ENCODE results near the gene SLC5A1.
"Not testable (repeated sequence)": the region's sequence is repeated elsewhere in the genome, so short reads cannot be mapped to it uniquely, and the experiment has no call there.

Gene SLC5A1

GRCh38 chr22:32088084-32088483 lies 45.0 kb downstream of the SLC5A1 start:
- no peak for DNase-seq (ENCODE audit: low read depth in 3 of 3)

- DNase-seq (ENCODE audit: low read depth in 3 of 3) = no peak
Observed at GRCh38 chr22:32097018-32097417, 54.0 kb downstream of the SLC5A1 start.

GRCh38 chr22:32097881-32098499 lies 54.9 kb downstream of the SLC5A1 start:
- no peak for DNase-seq (ENCODE audit: low read depth in 3 of 3)

GRCh38 chr22:32100711-32101110 lies 57.6 kb downstream of the SLC5A1 start:
- DNase-seq (ENCODE audit: low read depth in 3 of 3) = no peak

GRCh38 chr22:32103658-32104315 lies 60.7 kb downstream of the SLC5A1 start:
- no peak for DNase-seq (ENCODE audit: low read depth in 3 of 3)

- no peak for DNase-seq (ENCODE audit: low read depth in 3 of 3)
Observed at GRCh38 chr22:32106930-32107329, 63.9 kb downstream of the SLC5A1 start.

- DNase-seq (ENCODE audit: low read depth in 3 of 3) = no peak
Observed at GRCh38 chr22:32112380-32112779, 69.3 kb downstream of the SLC5A1 start.

GRCh38 chr22:32119568-32120235 lies 76.6 kb downstream of the SLC5A1 start:
- DNase-seq (ENCODE audit: low read depth in 3 of 3) = no peak

- no peak for DNase-seq (ENCODE audit: low read depth in 3 of 3)
Observed at GRCh38 chr22:32120603-32121002, 77.5 kb downstream of the SLC5A1 start.

- no peak for DNase-seq (ENCODE audit: low read depth in 3 of 3)
Observed at GRCh38 chr22:32122899-32123298, 79.8 kb downstream of the SLC5A1 start.

- no peak for DNase-seq (ENCODE audit: low read depth in 3 of 3)
Observed at GRCh38 chr22:32123657-32124056, 80.6 kb downstream of the SLC5A1 start.

- no peak for DNase-seq (ENCODE audit: low read depth in 3 of 3)
Observed at GRCh38 chr22:32127904-32128303, 84.8 kb downstream of the SLC5A1 start.

GRCh38 chr22:32130464-32130863 lies 87.4 kb downstream of the SLC5A1 start:
- no peak for DNase-seq (ENCODE audit: low read depth in 3 of 3)

GRCh38 chr22:32132126-32132525 lies 89.1 kb downstream of the SLC5A1 start:
- DNase-seq (ENCODE audit: low read depth in 3 of 3) = no peak

- no peak for DNase-seq (ENCODE audit: low read depth in 3 of 3)
Observed at GRCh38 chr22:32132783-32133182, 89.7 kb downstream of the SLC5A1 start.

- DNase-seq (ENCODE audit: low read depth in 3 of 3) = not testable (repeated sequence)
Observed at GRCh38 chr22:32134796-32135195, 91.7 kb downstream of the SLC5A1 start.

- DNase-seq (ENCODE audit: low read depth in 3 of 3) = not testable (repeated sequence)
Observed at GRCh38 chr22:32135958-32136357, 92.9 kb downstream of the SLC5A1 start.

GRCh38 chr22:32136881-32137280 lies 93.8 kb downstream of the SLC5A1 start:
- not testable (repeated sequence) for DNase-seq (ENCODE audit: low read depth in 3 of 3)

GRCh38 chr22:32137731-32138324 lies 94.8 kb downstream of the SLC5A1 start:
- DNase-seq (ENCODE audit: low read depth in 3 of 3) = peak; percentile 38 to 51 (median 42)

GRCh38 chr22:32138576-32138975 lies 95.5 kb downstream of the SLC5A1 start:
- not testable (repeated sequence) for DNase-seq (ENCODE audit: low read depth in 3 of 3)

GRCh38 chr22:32140688-32141087 lies 97.6 kb downstream of the SLC5A1 start:
- not testable (repeated sequence) for DNase-seq (ENCODE audit: low read depth in 3 of 3)

- no peak for DNase-seq (ENCODE audit: low read depth in 3 of 3)
Observed at GRCh38 chr22:32142600-32142999, 99.5 kb downstream of the SLC5A1 start.
